Neural cell (in vitro differentiated cells): ENCODE data around the gene DIRAS1.
"Not testable (repeated sequence)": the region's sequence is repeated elsewhere in the genome, so short reads cannot be mapped to it uniquely, and the experiment has no call there.

Experiments used
- MXI1 ChIP-seq: fragments of 450-650 bp; conservative IDR thresholded peaks from 2 replicates; pipeline ENCODE4 v1.6.1; 2014; ENCODE audit warnings: antibody characterized with exemption, mild to moderate bottlenecking; ENCODE audit not compliant: poor library complexity, severe bottlenecking
- POLR2AphosphoS5 ChIP-seq: IDR thresholded peaks from 2 replicates; pipeline ENCODE4 v1.6.1; 2012
- RAD21 ChIP-seq: fragments of 450-650 bp; conservative IDR thresholded peaks from 2 replicates; pipeline ENCODE4 v1.6.1; 2014; ENCODE audit warnings: antibody characterized with exemption, mild to moderate bottlenecking, moderate library complexity

- TF ChIP-seq MXI1, RAD21, POLR2AphosphoS5: not testable (repeated sequence)
These were observed 8.0 kb downstream of the DIRAS1 start for GRCh38 chr19:2713170-2713569.
